HG03378 (cell line): ENCODE results near the gene ARMH3.
A peak's percentile ranks its signal among the peaks of the same experiment; 100 is the strongest.

Experiments used
- ATAC-seq: cut with Tn5 transposase; IDR thresholded peaks from one replicate; pipeline ENCODE4 v1.9.1; 2021; ENCODE audit warnings: mild to moderate bottlenecking, moderate library complexity; ENCODE audit not compliant: unreplicated experiment

The ARMH3 gene

GRCh38 chr10:101940916-101941315 lies 115.1 kb downstream of the ARMH3 start:
- no peak for ATAC-seq

- no peak for ATAC-seq
These were observed 116.2 kb downstream of the ARMH3 start for GRCh38 chr10:101939729-101940128.

- no peak for ATAC-seq
These were observed 116.8 kb downstream of the ARMH3 start for GRCh38 chr10:101939008-101939648.

- no peak for ATAC-seq
These were observed 117.5 kb downstream of the ARMH3 start for GRCh38 chr10:101938305-101939007.

- no peak for ATAC-seq
These were observed 120.5 kb downstream of the ARMH3 start for GRCh38 chr10:101935431-101935830.

GRCh38 chr10:101934686-101935305 lies 121.2 kb downstream of the ARMH3 start:
- ATAC-seq = no peak

GRCh38 chr10:101933976-101934375 lies 122.0 kb downstream of the ARMH3 start:
- no peak for ATAC-seq

- ATAC-seq = no peak
These were observed 123.8 kb downstream of the ARMH3 start for GRCh38 chr10:101932183-101932582.

- ATAC-seq = no peak
These were observed 130.9 kb downstream of the ARMH3 start for GRCh38 chr10:101925027-101925426.

GRCh38 chr10:101923256-101923655 lies 132.7 kb downstream of the ARMH3 start:
- ATAC-seq = no peak

- no peak for ATAC-seq
These were observed 133.1 kb downstream of the ARMH3 start for GRCh38 chr10:101922846-101923245.

GRCh38 chr10:101920546-101920945 lies 135.4 kb downstream of the ARMH3 start:
- ATAC-seq = no peak

- no peak for ATAC-seq
These were observed 136.8 kb downstream of the ARMH3 start for GRCh38 chr10:101919026-101919770.

- no peak for ATAC-seq
These were observed 143.3 kb downstream of the ARMH3 start for GRCh38 chr10:101912561-101913179.

GRCh38 chr10:101906586-101907183 lies 149.3 kb downstream of the ARMH3 start:
- no peak for ATAC-seq

GRCh38 chr10:101905251-101905650 lies 150.7 kb downstream of the ARMH3 start:
- no peak for ATAC-seq

- ATAC-seq = peak; percentile 67
These were observed 152.0 kb downstream of the ARMH3 start for GRCh38 chr10:101903827-101904550.

- no peak for ATAC-seq
These were observed 153.2 kb downstream of the ARMH3 start for GRCh38 chr10:101902820-101903145.

GRCh38 chr10:101902032-101902819 lies 153.7 kb downstream of the ARMH3 start:
- no peak for ATAC-seq
